Esophagus squamous epithelium (tissue), 5 donors: Measurements from ENCODE around the gene OXT. TPM values are rescaled to one million over a fixed set of nuclear protein-coding genes. Genes with fewer than 3 reads are reported as not detected.
"Not testable (repeated sequence)": the region's sequence is repeated elsewhere in the genome, so short reads cannot be mapped to it uniquely, and the experiment has no call there.

Source experiments
- DNase-seq: peaks from one replicate; lab custom pipeline; 2025; lab: John Stamatoyannopoulos, UW
- H3K27ac ChIP-seq, 4 donors: fragments of 200-600 bp; sonication (generic); one replicate each; pipeline ENCODE4 v1.5.1; 2016 to 2019; ENCODE audit warnings: mild to moderate bottlenecking in 1 of 4
- H3K27me3 ChIP-seq, 4 donors: fragments of 200-600 bp; sonication (generic); 1 replicate in 3 of 4; 2 replicates in 1 of 4; pipeline versions ENCODE4 v1.5.1 to v1.6.0; 2017 to 2021; ENCODE audit warnings: antibody characterized with exemption in 1 of 4
- H3K36me3 ChIP-seq, 3 donors: fragments of 200-600 bp; sonication (generic); one replicate each; pipeline ENCODE4 v1.5.1; 2016 to 2019
- H3K4me1 ChIP-seq, 3 donors: fragments of 200-600 bp; sonication (generic); one replicate each; pipeline ENCODE4 v1.5.1; 2017 to 2019
- H3K4me3 ChIP-seq, 4 donors: fragments of 200-600 bp; sonication (generic); 1 replicate in 3 of 4; 2 replicates in 1 of 4; pipeline ENCODE4 v1.5.1; 2016 to 2019; ENCODE audit warnings: mild to moderate bottlenecking in 2 of 4, moderate library complexity in 1 of 4
- H3K9me3 ChIP-seq, 3 donors: fragments of 200-600 bp; sonication (generic); one replicate each; pipeline ENCODE4 v1.5.1; 2016 to 2019
- CTCF ChIP-seq, 6 experiments: fragments of 450-650 bp in 4 of 6; fragments of 200-600 bp in 2 of 6; sonication (generic) in 2 of 6; IDR thresholded peaks; one replicate each; pipeline ENCODE4 v1.5.1; 2016 to 2019; ENCODE audit warnings: antibody characterized with exemption in 6 of 6, mild to moderate bottlenecking in 4 of 6, moderate library complexity in 4 of 6
- POLR2A ChIP-seq, 4 donors: fragments of 450-650 bp; IDR thresholded peaks; one replicate each; pipeline ENCODE4 v1.6.1; 2017; ENCODE audit warnings: antibody characterized with exemption in 4 of 4, mild to moderate bottlenecking in 4 of 4, moderate library complexity in 3 of 4
- WGBS, 2 donors: methylation state at CpG; one replicate each; pipeline ENCODE4 v1.1.5; 2018; 5-methylcytosine and 5-hydroxymethylcytosine counted together
- intact Hi-C: fragments of 100-400 bp; cut with DNase I; formaldehyde crosslinking; loops from one replicate; pipeline ENCODE4 v1.15.0; 2022
- total RNA-seq, 4 donors: library from RNA; depleted of rRNA; stranded (reverse); fragments of >200 nt; gene quantifications; one replicate each; pipeline ENCODE4 v1.1.0, GENCODE V29; 2016
- donor health status: DM: yes; HTN: yes; CAD: no.

Gene OXT
- total RNA-seq, 4 donors from 2014 or later: not detected

- Histone ChIP-seq H3K9me3 (no peaks in the 10 kb centered on the region), H3K27ac (no peak overlapping the region), H3K4me1 (peaks cover 12 to 17% (median 15%) of the 10 kb centered on the region in 3 donors), H3K36me3 (no peaks in the 10 kb centered on the region), H3K4me3 (peak overlapping the region in 3 of 4 donors; percentile 37 to 68 (median 56)), H3K27me3 (peaks cover 0 to 44% (median 0%) of the 10 kb centered on the region in 4 donors)
- intact Hi-C loops: no loop called here
- TF ChIP-seq POLR2A (IDR thresholded peaks at IDR 0.05) (no peak), CTCF (IDR thresholded peaks at IDR 0.05) (no peak)
- DNase-seq: no peak
- WGBS, 2 donors: 82 to 95% methylated on average over 10 to 14 of the region's 22 CpGs
Measured at GRCh38 chr20:3072530-3073250, 1.3 kb downstream of the OXT start.

- Histone ChIP-seq H3K27me3 (peaks cover 0 to 49% (median 0%) of the 10 kb centered on the region in 4 donors), H3K4me1 (peaks cover 12 to 17% (median 15%) of the 10 kb centered on the region in 3 donors)
- H3K4me3 ChIP-seq, DNase-seq, intact Hi-C loops, H3K9me3 ChIP-seq, H3K27ac ChIP-seq, H3K36me3 ChIP-seq: not testable (repeated sequence)
- WGBS, 2 donors: 80 to 93% methylated on average over 7 of the region's 8 CpGs
Measured at GRCh38 chr20:3073251-3073643, 1.8 kb downstream of the OXT start.

- 19 to 30% methylated on average over 2 to 5 of the region's 6 CpGs for WGBS, 2 donors
- Histone ChIP-seq H3K9me3 (no peaks in the 10 kb centered on the region), H3K4me1 (peaks cover 12 to 17% (median 15%) of the 10 kb centered on the region in 3 donors), H3K27me3 (peaks cover 0 to 55% (median 0%) of the 10 kb centered on the region in 4 donors), H3K4me3 (no peak overlapping the region), H3K27ac (no peak overlapping the region), H3K36me3 (no peaks in the 10 kb centered on the region)
- intact Hi-C loops: no loop called here
- no peak for DNase-seq
- TF ChIP-seq POLR2A (IDR thresholded peaks at IDR 0.05) (no peak), CTCF (IDR thresholded peaks at IDR 0.05) (no peak)
Measured at GRCh38 chr20:3074812-3075211, 3.4 kb downstream of the OXT start.

- H3K4me3 ChIP-seq, H3K27ac ChIP-seq, DNase-seq, intact Hi-C loops, H3K36me3 ChIP-seq, H3K9me3 ChIP-seq: not testable (repeated sequence)
- 67 to 71% methylated on average over 6 of the region's 6 CpGs for WGBS, 2 donors
- H3K27me3 ChIP-seq: peaks cover 0 to 60% (median 0%) of the 10 kb centered on the region in 4 donors
- peaks cover 12 to 17% (median 15%) of the 10 kb centered on the region in 3 donors for H3K4me1 ChIP-seq
Measured at GRCh38 chr20:3075315-3075714, 3.9 kb downstream of the OXT start.

GRCh38 chr20:3077618-3078134, 6.3 kb downstream of the OXT start:
- Histone ChIP-seq H3K4me3 (no peak overlapping the region), H3K36me3 (no peaks in the 10 kb centered on the region), H3K4me1 (peaks cover 0 to 15% (median 6%) of the 10 kb centered on the region in 3 donors), H3K27me3 (peaks cover 0 to 65% (median 7%) of the 10 kb centered on the region in 4 donors), H3K9me3 (no peaks in the 10 kb centered on the region), H3K27ac (no peak overlapping the region)
- 72 to 73% methylated on average over 4 of the region's 4 CpGs for WGBS, 2 donors
- no peak for DNase-seq
- TF ChIP-seq POLR2A (IDR thresholded peaks at IDR 0.05) (no peak), CTCF (IDR thresholded peaks at IDR 0.05) (no peak)
- intact Hi-C loops: no loop called here

- intact Hi-C loops: no loop called here
- Histone ChIP-seq H3K36me3 (no peaks in the 10 kb centered on the region), H3K27me3 (peaks cover 0 to 86% (median 10%) of the 10 kb centered on the region in 4 donors), H3K4me3 (no peak overlapping the region), H3K27ac (no peak overlapping the region), H3K4me1 (peaks cover 5 to 25% (median 13%) of the 10 kb centered on the region in 3 donors), H3K9me3 (no peaks in the 10 kb centered on the region)
- 28 to 52% methylated on average over 2 to 5 of the region's 6 CpGs for WGBS, 2 donors
- no peak for DNase-seq
- no peak for TF ChIP-seq CTCF (IDR thresholded peaks at IDR 0.05)
- no peak for TF ChIP-seq POLR2A (IDR thresholded peaks at IDR 0.05)
Measured at GRCh38 chr20:3080939-3081388, 9.5 kb downstream of the OXT start.
